H1 (cell line): Measurements from ENCODE around the gene AKAP8.

Experiments
- EGR1 ChIP-seq: IDR thresholded peaks from 2 replicates; pipeline ENCODE4 v1.6.1; 2011; ENCODE audit warnings: low read depth, low read length, borderline replicate concordance
- POLR2A ChIP-seq, 2 experiments: IDR thresholded peaks; 1 replicate in 1 of 2; 2 replicates in 1 of 2; pipeline ENCODE4 v1.6.1; 2011; ENCODE audit warnings: low read depth in 2 of 2, low read length in 2 of 2, mild to moderate bottlenecking in 2 of 2; ENCODE audit errors: control extremely low read depth in 1 of 2
- POLR2AphosphoS5 ChIP-seq: IDR thresholded peaks from 2 replicates; pipeline ENCODE4 v1.6.1; 2011; ENCODE audit warnings: low read depth, low read length
- RFX5 ChIP-seq: IDR thresholded peaks from 2 replicates; pipeline ENCODE4 v1.6.1; 2011; ENCODE audit warnings: low read depth, low read length, improper control_type of control experiment, borderline replicate concordance
- TF ChIP-seq, protein P1 (sequence below), 3 experiments: IDR thresholded peaks; 1 replicate in 2 of 3; 2 replicates in 1 of 3; pipeline versions ENCODE4 v1.5.1 to v1.6.1; 2011; ENCODE audit warnings: low read length in 3 of 3, mild to moderate bottlenecking in 3 of 3, inconsistent platforms in 2 of 3, low read depth in 1 of 3, moderate library complexity in 1 of 3; ENCODE audit not compliant: insufficient read depth in 1 of 3; ENCODE audit errors: control extremely low read depth in 1 of 3
- TF ChIP-seq, protein P2 (sequence below): IDR thresholded peaks from 2 replicates; pipeline ENCODE4 v1.6.1; 2011; ENCODE audit warnings: low read length, improper control_type of control experiment
- TF ChIP-seq, protein P3 (sequence below): IDR thresholded peaks from 2 replicates; pipeline ENCODE4 v1.6.1; 2012; ENCODE audit warnings: low read length, inconsistent platforms

DNA sequence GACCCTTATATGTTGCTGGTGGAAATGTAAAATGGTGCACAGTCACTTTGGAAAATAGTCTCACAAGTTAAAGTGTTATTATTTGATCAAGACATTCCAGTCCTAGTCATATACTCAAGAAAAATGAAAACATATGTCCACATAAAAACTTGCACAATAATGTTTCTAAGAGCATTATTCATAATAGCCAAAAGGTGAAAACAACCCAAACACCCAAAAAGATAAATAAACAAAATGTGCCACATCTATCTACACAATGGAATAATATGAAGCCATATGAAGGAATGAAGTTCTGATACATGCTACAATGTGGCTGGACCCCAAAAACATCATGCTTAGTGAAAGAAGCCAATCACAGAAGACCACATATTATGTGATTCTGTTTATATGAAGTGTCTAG lies 14.4 kb upstream of the AKAP8 start:
- TF ChIP-seq POLR2AphosphoS5 (no peak), EGR1 (no peak), RFX5 (no peak), POLR2A (IDR thresholded peaks at IDR 0.05; ENCODE audit: control extremely low read depth in 1 of 2, low read depth in 2 of 2, low read length in 2 of 2) (no peak)
- TF ChIP-seq, protein P1, sequence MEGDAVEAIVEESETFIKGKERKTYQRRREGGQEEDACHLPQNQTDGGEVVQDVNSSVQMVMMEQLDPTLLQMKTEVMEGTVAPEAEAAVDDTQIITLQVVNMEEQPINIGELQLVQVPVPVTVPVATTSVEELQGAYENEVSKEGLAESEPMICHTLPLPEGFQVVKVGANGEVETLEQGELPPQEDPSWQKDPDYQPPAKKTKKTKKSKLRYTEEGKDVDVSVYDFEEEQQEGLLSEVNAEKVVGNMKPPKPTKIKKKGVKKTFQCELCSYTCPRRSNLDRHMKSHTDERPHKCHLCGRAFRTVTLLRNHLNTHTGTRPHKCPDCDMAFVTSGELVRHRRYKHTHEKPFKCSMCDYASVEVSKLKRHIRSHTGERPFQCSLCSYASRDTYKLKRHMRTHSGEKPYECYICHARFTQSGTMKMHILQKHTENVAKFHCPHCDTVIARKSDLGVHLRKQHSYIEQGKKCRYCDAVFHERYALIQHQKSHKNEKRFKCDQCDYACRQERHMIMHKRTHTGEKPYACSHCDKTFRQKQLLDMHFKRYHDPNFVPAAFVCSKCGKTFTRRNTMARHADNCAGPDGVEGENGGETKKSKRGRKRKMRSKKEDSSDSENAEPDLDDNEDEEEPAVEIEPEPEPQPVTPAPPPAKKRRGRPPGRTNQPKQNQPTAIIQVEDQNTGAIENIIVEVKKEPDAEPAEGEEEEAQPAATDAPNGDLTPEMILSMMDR (IDR thresholded peaks at IDR 0.05; ENCODE audit: control extremely low read depth in 1 of 3, insufficient read depth in 1 of 3, low read depth in 1 of 3, low read length in 3 of 3): no peak
- TF ChIP-seq, protein P2, sequence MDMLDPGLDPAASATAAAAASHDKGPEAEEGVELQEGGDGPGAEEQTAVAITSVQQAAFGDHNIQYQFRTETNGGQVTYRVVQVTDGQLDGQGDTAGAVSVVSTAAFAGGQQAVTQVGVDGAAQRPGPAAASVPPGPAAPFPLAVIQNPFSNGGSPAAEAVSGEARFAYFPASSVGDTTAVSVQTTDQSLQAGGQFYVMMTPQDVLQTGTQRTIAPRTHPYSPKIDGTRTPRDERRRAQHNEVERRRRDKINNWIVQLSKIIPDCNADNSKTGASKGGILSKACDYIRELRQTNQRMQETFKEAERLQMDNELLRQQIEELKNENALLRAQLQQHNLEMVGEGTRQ: no peak
- TF ChIP-seq, protein P3, sequence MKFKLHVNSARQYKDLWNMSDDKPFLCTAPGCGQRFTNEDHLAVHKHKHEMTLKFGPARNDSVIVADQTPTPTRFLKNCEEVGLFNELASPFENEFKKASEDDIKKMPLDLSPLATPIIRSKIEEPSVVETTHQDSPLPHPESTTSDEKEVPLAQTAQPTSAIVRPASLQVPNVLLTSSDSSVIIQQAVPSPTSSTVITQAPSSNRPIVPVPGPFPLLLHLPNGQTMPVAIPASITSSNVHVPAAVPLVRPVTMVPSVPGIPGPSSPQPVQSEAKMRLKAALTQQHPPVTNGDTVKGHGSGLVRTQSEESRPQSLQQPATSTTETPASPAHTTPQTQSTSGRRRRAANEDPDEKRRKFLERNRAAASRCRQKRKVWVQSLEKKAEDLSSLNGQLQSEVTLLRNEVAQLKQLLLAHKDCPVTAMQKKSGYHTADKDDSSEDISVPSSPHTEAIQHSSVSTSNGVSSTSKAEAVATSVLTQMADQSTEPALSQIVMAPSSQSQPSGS: no peak
